Raji (cell line): ENCODE results near the gene MMAA.

Experiments
- POLR2A ChIP-seq: IDR thresholded peaks from 2 replicates; pipeline ENCODE4 v1.6.1; 2011; ENCODE audit warnings: low read depth, low read length, control low read depth; ENCODE audit not compliant: insufficient read depth

Gene MMAA

DNA sequence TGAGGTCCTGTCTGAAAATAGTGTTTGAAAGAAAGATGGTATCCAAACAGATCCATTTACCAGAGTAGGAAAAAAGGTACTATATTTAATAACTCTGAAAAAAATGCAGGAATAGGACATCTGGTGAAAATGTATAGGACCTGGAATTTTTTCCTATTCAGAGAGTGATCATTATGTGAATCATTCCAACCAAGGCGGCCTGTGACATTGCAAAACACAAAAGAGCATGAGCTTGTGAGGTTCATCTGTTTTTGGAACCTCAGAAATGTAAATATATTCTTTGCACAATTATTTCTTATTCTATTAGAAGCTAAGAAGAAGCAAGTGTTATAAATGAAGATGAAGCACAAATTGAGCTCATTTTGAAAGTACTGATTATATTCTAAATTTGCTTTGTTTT, 62.8 kb downstream of the MMAA start:
- TF ChIP-seq POLR2A = no peak

DNA sequence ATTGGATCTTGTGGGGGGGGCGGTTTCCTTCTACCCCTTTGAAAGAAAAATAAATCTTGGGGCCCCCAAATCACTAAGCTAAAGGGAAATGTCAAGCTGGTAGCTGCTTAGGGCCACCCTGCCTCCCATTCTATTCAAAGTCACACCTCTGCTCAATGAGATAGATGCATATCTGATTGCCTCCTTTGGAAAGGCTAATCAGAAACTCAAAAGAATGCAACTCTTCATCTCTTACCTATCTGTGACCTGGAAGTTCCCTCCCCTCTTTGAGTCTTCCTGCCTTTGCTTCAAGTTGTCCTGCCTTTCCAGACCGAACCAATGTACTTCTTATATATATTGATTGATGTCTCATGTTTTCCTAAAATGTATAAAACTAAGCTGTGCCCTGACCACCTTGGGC, 67.8 kb downstream of the MMAA start:
- TF ChIP-seq POLR2A = no peak

DNA sequence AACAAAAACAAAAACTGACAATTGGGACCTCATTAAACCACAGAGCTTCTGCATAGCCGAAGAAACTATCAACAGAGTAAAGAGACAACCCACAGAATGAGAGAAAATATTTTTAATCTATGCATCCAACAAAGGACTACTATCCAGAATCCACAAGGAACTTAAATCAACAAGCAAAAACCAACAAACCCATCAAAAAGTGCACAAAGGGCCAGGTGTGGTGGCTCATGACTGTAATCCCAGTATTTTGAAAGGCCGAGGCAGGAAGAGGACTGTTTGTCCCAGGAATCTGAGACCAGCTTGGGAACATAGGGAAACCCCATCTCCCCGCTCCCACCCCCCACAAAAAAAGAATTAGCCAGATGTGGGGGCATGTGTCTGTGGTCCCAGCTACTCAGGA, 71.4 kb downstream of the MMAA start:
- no peak for TF ChIP-seq POLR2A

DNA sequence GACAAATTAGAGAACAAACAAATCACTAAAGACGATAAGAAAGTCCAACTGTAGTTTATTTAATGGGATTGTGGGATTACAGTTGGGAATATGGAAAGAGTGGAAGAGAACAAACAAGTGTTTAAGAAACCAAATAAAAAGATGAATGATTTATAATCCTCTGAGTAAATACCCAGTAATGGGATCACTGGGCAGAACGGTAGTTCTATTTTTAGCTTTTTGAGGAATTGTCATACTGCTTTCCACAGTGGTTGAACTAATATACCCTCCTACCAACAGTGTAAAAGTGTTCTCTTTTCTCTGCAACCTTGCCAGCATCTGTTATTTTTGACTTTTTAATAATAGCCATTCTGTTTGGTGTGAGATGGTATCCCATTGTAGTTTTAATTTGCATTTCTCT, 75.7 kb downstream of the MMAA start:
- no peak for TF ChIP-seq POLR2A

DNA sequence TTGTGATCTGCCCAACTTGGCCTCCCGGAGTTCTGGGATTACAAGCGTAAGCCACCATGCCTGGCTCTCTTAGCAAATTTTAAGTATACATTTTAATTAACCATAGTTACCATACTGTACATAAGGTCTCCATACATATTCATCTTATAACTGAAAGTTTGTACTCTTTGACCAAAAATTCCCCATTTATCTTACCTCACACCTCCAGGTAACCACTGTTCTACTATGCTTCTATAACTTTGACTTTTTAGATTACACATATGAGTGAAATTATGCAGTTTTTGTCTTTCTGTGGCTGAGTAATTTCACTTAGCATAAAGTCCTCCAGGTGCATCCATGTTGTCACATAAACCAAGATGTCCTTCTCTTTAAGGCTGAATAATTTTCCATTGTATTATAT, 78.1 kb downstream of the MMAA start:
- no peak for TF ChIP-seq POLR2A

DNA sequence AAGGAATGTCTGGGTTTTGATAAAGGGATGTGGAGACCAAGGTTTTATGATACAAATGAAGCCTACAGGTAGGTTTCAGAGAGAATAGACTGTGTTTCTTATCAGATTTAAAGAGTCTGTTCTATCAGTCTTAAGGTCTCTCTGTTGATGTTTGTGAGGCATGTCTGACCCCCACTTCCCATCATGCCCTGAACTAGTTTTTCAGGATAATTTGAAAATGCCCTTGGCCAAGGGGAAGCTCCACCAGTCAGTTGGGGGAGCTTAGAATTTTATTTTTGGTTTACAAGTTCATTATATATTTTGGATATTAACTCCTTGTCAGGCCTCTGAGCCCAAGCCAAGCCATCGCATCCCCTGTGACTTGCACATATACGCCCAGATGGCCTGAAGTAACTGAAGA, 79.3 kb downstream of the MMAA start:
- no peak for TF ChIP-seq POLR2A

DNA sequence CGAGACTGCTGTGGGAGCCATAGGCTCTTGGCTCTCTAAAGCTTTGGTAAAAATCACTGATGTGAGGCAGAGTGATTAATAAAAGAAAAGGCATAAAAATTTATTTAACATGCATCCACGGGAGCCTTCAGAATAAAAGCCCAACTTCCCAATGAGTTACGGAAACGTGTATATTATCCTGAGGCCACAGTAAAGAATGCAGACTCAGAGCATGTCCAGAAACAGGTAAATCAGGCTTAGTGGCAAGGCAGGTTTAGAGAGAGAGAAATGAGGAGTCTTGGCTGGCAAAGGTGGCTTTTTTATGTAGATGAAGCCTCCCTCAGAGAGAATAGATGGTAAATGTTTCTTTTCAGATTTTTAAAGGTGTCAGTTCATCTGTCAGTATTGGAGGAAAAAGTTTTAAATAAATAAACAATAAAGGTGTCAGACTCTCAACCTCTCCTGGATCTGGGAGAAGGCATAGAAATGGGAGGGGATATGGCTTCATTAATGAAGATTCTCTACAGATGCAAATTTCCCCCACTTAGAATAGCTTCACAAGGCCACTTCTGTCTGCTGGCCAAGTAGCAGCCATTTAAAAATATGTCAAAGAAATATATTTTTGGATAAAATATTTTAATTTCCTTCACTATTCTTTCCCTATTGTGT, 84.8 kb downstream of the MMAA start:
- TF ChIP-seq POLR2A = no peak

DNA sequence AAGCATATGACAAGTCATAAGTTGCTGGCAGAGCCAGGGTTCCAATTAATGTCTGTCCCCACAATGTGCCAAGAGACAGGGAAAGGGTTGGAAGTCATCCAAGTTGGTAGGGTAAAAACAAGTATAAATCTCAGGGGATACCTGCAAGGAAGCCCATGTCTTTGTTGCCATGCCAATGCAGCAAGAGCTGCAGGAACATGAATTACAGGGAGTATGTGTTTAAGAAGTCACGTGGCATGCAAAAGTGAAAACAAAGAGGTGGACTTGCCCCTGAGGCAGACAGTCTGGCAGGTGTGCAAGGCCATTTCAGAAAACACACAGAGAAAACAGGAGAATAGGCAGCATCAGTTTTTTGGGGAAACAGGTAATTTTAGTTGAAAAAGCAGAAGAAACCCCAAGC, 90.2 kb downstream of the MMAA start:
- no peak for TF ChIP-seq POLR2A
